ENCODE results near the gene IDH2. TPM values are rescaled to one million over a fixed set of nuclear protein-coding genes. Genes with fewer than 3 reads are reported as not detected.

Gene IDH2
- 46.3 and 56.2 TPM in 2 replicates for total RNA-seq

DNA sequence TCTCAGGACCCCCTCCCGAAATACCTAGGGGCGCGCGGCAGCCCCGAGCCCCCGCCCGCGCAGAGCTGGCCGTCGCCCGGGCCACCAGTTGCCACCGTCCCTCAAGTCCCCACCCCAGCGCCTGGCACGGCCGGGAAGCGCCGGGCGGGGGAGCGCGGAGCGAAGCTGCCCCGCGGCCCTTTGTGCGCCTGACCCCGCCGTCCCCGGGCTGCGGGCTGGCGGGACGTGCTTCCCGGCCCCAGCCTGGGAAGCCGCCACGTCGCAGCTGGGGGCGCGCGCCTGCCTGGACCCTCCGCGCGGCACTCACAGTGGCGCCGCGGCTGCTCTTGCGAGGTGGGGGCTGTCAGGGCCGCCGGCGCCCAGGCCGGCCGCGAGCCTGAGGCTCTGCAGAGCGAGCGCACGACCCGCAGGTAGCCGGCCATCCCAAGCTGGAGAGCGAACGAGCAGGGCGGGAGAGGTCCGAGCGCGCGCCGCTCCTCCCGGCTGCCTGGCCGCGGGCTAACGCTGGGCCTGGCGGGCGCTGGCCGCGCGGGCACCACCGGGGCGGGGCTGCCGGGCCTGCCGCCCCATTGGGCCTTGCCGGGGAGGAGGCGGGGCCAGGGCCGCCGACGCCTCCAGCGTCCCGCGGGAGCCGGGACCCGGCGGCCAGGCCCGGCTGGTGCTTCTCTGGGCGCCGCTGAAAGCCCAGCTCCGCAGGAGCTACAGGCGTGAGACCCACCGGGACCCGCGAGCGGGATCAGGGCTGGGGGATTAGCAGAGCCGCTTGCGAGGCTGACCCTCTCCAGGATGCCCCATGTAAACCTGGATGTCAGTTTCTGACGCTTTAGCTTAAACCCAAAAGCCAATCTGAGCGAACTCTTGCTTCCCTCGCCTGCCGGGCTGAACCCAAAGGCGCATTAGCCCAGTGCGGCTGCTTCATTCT, at the start of gene IDH2:
TSS of gene IDH2 (minus strand) at position 500 of the 922 bp plus-strand sequence. CDS start at position 422, 78 bp downstream.

Other genes starting within 250 kb of the IDH2 start
- gene AP3S2, start 208.5 kb downstream of the IDH2 start, total RNA-seq = 15.2 and 27.3 TPM in 2 replicates
- gene ARPIN, start 189.5 kb downstream of the IDH2 start, total RNA-seq = 9.8 and 14.0 TPM in 2 replicates
- 5.8 and 8.3 TPM in 2 replicates for gene ZNF710, start 101.1 kb downstream of the IDH2 start, total RNA-seq
- gene SEMA4B, start 98.9 kb upstream of the IDH2 start, total RNA-seq = 8.2 and 10.3 TPM in 2 replicates
- 26.6 and 26.7 TPM in 2 replicates for gene CIB1, start 131.5 kb upstream of the IDH2 start, total RNA-seq
- 1.8 and 7.9 TPM in 2 replicates for gene GDPGP1, start 131.7 kb upstream of the IDH2 start, total RNA-seq
- 0.23 TPM in 1 of 2 replicates, not detected in the other for gene TTLL13, start 147.1 kb upstream of the IDH2 start, total RNA-seq
- gene NGRN, start 163.2 kb upstream of the IDH2 start, total RNA-seq = 66.9 and 68.1 TPM in 2 replicates
- gene ZNF774, start 249.8 kb upstream of the IDH2 start, total RNA-seq = 0.09 and 0.12 TPM in 2 replicates